GM12892 (cell line): ENCODE measurements around the gene PMEPA1.

Experiments used
- POLR2A ChIP-seq: IDR thresholded peaks from 2 replicates; pipeline ENCODE4 v1.6.1; 2011; ENCODE audit warnings: low read depth, low read length, control low read depth
- TAF1 ChIP-seq: IDR thresholded peaks from 2 replicates; pipeline ENCODE4 v1.6.1; 2011; ENCODE audit warnings: low read depth, mild to moderate bottlenecking, control low read depth, low read length, borderline replicate concordance

DNA sequence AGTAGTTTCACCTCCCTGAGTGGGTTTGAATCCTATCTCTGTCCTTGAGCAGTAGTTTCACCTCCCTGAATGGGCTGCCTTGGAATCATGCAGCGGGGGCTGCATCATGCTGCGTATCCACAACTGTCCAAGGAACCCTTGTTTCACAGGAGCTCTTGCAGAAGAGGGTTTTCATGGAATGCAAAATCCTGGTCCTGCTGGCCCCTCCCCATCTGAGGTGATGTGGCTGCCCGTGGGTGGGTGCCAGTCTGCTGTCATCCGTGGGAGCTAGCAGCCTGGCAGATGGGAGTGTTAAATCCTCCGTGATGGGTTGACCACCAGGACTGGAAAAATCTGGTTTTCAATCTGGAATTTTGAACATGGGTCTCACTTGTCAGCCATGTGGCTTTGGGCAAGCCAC lies 111.3 kb downstream of the PMEPA1 start:
- TF ChIP-seq POLR2A (no peak), TAF1 (no peak)
